AG09309 (cell line): ENCODE measurements around the gene KCTD16.

Experiments
- DNase-seq: peaks from one replicate; pipeline ENCODE4 v3.0.0-alpha.2; 2010; ENCODE audit warnings: low read depth
- H3K4me3 ChIP-seq: 2 replicates; pipeline ENCODE4 v1.5.1; 2011; ENCODE audit warnings: mild to moderate bottlenecking, low read depth, low read length, moderate library complexity; ENCODE audit not compliant: control insufficient read depth
- CTCF ChIP-seq: IDR thresholded peaks from 2 replicates; pipeline ENCODE4 v1.5.1; 2011; ENCODE audit warnings: mild to moderate bottlenecking, low read depth, low read length, inconsistent platforms; ENCODE audit not compliant: insufficient read depth, control insufficient read depth; ENCODE audit errors: missing control alignments

Gene KCTD16

GRCh38 chr5:144273232-144274027 is 102.8 kb downstream of the KCTD16 start:
- no peak for DNase-seq
- TF ChIP-seq CTCF: no peak
- H3K4me3 ChIP-seq: no peak overlapping the region

GRCh38 chr5:144275329-144275728 is 104.7 kb downstream of the KCTD16 start:
- no peak for TF ChIP-seq CTCF
- H3K4me3 ChIP-seq: no peak overlapping the region
- no peak for DNase-seq

GRCh38 chr5:144276034-144276822 is 105.6 kb downstream of the KCTD16 start:
- no peak overlapping the region for H3K4me3 ChIP-seq
- peak; percentile 16 for DNase-seq
- no peak for TF ChIP-seq CTCF

DNA sequence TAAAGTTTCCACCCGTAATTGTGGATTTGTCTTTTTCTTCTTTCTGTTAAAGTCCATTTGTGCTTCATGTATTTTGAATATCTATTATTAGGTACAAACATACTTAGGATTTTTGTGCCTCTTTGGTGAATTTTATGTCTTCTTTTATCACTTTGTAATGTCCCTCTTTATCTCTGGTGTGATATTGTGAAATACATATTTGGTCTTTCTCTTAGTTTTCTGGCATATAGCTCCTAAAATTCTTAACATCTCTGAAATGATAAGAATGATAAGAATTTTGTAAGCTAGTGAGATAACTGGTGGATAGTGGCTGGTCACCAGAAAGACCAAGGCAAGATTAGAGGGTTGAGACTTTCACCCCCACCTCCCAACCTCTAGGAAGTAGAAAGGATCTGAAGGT is 111.1 kb downstream of the KCTD16 start:
- TF ChIP-seq CTCF: no peak
- no peak overlapping the region for H3K4me3 ChIP-seq
- no peak for DNase-seq

DNA sequence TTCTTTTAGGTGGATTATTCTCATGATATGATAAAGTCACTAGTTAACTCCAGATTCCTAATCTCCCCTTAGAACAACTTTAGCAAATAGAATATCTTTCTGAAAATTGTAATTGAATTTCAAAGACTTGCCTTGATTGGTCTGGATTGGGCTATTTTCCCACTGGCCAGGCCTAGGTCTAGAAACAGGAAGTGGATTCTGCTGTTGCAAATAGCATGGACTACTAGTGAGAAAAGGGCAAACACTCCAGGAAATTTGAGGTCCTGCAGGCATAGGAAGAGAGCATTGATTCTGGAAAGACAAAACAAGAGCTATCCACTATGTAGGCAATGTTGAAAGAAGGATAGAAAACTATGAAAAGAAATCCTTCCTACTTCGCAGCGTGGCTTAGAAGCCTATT is 113.4 kb downstream of the KCTD16 start:
- DNase-seq: no peak
- H3K4me3 ChIP-seq: no peak overlapping the region
- TF ChIP-seq CTCF: no peak

GRCh38 chr5:144284931-144285502 is 114.3 kb downstream of the KCTD16 start:
- no peak overlapping the region for H3K4me3 ChIP-seq
- no peak for TF ChIP-seq CTCF
- no peak for DNase-seq
